HG03095 (cell line): ENCODE measurements around the gene PDGFRB.

Experiments used
- ATAC-seq: cut with Tn5 transposase; IDR thresholded peaks from one replicate; pipeline ENCODE4 v1.9.1; 2021; ENCODE audit warnings: moderate library complexity; ENCODE audit not compliant: unreplicated experiment

Gene PDGFRB

GRCh38 chr5:150147670-150148069 lies 8.0 kb downstream of the PDGFRB start:
- ATAC-seq = no peak

DNA sequence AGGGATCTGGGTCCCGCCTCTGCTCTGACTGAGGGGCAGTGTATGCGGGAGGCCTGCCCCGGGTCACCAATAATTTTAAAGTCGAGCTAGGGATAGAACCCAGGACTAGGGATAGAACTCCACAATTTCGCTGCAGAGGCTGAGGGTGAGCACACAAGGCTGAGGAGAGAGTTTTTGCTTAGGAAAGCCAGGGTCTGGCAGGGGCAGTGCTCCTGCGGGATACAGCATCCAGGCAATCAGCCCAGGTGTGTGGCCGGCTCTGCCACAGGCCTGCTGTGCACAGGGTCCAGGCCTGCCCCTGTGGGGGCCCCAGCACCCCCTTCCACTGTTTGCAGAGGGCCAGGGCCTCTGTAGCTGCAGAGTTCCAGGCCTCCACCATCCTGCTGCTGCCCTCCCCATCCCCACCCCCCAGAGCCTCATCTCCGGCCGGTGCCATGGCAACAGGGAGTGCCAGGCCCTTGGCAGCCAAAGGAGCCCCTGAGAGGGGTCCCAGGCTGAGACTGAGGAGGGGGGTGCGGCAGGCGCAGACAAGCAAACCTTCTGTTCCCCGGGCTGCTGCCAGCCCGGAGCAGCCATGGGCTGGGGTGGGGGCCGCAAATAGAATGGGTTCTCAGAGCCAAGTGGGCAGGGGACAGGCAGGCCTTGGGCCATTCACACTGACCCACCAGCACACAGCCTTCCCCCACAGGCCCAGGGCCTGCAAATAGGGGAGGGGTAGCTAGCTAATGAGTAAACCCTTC lies 8.6 kb downstream of the PDGFRB start:
- no peak for ATAC-seq

- no peak for ATAC-seq
Measured at GRCh38 chr5:150146235-150146634, 9.4 kb downstream of the PDGFRB start.

DNA sequence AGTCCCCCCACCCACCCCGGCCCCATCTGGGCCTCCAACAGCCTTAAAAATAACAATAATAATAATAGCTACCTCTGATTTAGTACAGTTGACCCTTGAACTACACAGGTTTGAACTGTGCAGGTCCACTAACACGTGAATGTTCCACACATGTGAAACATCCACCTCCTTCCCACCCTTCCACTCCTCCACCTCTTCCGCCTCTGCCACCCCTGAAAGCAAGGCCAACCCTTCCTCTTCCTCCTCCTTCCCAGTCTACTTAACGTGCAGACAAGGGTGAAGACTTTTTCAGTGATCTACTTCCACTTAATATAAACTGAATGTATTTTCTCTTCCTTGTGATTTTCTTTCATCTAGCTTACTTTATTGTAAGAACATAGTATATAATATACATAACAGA lies 10.8 kb downstream of the PDGFRB start:
- ATAC-seq = no peak

DNA sequence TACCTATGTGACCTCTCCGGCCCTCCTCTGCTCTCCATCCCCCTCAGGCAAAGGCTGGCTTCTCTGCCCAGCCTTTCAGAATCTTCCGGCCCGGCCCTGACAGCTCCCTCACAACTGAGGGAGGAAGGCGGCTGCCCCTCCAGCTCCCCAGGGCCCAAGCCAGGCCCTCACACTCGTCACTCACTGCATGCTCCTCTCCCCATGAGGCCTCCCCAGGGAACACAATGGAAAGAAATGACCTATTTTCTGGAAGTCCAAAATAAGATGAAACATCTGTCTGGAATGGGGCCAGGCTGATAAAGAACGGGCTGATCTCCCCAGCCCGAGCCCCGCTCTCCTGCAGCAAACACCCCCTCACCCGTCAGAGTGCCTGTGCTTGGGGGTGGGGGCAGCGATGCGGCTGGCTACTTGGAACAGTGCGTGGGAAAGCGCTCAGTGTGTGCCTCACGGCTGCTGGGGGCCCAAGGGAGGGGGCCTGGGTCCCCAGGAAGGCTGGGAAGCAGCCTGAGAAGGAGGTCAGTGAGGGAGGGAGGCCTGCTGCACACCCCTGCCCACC lies 11.3 kb downstream of the PDGFRB start:
- no peak for ATAC-seq

DNA sequence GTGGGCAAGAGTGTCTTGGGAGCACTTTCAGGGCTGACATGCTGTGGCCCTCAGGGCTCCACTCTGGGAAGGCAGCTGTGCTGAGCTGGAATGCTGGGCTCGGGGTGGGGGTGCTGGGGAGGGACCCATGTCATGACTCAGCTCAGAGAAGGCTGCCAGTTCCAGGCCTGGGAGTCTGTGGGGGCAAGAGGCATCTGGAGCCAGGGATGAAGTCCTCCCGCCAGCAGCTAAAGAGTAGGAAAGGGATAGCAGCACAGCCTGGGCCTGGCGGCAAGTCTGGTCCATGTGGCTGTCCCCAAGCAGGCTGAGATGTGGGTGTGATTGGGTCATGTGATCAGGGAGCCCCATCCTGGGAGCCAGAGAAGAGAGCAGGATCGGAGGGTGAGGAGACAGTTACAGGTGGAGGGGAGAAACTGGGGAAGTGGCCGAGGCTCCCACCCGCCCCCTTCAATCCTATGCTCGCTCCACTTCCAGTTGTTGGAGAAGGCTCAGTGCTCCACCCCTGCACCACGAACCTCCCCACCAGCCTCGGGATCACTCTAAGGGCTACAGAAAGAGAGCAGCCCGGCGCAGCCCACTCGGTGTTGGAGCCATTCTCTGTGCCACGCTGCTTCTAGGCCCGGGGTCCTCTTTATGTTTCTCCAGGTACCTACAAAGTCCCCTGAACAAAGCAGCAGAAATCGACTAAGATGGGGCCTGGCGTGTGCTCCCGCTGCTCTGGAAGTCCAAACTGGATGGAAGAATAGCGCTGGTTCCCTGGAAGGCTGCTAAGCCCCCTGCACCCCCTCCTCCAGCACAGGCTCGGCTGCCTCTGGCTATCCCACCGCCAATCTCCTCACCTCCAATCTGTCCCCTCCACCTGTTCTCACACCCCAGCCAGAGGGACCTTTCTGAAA lies 12.0 kb downstream of the PDGFRB start:
- ATAC-seq = no peak

GRCh38 chr5:150142959-150143349 lies 12.7 kb downstream of the PDGFRB start:
- ATAC-seq = no peak

DNA sequence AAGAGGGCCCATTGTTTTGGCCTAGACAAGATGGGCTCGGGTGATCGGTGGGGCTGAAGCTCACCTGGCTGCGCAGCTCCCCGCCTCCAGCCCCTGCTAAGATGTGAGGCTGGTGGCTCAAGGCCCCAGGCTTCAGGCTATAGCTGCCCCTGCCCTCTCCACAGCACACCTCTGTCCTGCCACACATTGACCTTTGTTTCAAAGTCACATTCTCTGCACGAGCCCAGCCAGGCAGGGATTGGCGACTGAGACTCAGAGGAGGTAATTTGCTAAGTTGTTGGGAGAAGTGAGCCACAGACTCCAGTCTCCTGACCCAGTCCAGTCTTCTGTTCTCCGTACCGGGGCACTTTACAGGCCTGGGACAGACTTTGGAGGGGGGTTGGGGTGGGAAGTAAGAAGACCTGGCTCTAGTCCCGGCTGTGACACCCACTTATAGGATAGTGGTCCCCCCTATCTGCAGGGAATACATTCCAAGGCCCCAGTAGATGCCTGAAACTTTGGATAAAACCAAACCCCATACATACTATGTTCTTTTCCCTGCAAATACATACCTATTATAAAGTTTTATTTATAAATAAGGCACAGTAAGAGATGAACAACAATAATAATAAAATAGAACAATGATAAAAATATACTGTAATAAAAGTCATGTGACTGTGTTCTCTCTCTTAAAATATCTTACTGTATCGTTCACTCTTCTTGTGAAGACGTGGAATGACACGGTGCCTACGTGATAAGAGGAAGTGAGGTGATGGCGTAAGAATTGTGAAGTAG lies 13.3 kb downstream of the PDGFRB start:
- ATAC-seq = no peak

DNA sequence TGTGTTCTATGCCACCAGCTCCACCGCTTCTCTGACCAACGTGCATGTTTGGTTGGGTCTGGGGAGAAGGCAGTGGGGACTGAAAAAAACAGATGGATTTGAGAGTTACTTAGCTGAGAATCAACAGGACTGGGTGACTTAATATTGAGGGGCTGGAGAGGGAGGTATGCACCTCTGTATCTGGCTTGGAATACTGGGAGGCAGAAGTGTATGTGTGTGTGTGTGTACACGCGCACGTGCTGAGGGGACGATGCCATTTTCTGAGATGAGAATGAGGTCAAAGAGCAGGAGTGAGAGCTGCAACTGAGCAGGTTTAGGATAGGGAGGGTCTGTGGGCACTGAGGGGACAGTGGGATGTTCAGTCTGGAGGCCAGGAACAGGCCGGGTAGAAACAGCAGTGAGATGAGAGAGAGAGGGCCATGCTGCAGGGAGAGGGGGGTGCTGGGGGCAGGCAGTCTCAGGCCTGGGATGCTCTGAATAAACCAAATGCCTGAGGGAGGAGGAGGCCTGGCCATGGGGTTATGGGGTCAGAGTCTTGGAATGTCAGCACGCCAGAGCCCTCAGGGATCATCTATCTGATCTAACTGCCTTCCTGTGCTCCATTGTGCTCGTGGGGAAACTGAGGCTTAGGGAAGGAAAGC lies 14.0 kb downstream of the PDGFRB start:
- no peak for ATAC-seq

GRCh38 chr5:150140830-150141229 lies 14.8 kb downstream of the PDGFRB start:
- ATAC-seq = no peak

GRCh38 chr5:150139334-150139733 lies 16.3 kb downstream of the PDGFRB start:
- no peak for ATAC-seq

GRCh38 chr5:150138551-150139265 lies 16.9 kb downstream of the PDGFRB start:
- ATAC-seq = no peak

- no peak for ATAC-seq
Measured at GRCh38 chr5:150137997-150138396, 17.6 kb downstream of the PDGFRB start.

- ATAC-seq = no peak
Measured at GRCh38 chr5:150137168-150137957, 18.3 kb downstream of the PDGFRB start.

DNA sequence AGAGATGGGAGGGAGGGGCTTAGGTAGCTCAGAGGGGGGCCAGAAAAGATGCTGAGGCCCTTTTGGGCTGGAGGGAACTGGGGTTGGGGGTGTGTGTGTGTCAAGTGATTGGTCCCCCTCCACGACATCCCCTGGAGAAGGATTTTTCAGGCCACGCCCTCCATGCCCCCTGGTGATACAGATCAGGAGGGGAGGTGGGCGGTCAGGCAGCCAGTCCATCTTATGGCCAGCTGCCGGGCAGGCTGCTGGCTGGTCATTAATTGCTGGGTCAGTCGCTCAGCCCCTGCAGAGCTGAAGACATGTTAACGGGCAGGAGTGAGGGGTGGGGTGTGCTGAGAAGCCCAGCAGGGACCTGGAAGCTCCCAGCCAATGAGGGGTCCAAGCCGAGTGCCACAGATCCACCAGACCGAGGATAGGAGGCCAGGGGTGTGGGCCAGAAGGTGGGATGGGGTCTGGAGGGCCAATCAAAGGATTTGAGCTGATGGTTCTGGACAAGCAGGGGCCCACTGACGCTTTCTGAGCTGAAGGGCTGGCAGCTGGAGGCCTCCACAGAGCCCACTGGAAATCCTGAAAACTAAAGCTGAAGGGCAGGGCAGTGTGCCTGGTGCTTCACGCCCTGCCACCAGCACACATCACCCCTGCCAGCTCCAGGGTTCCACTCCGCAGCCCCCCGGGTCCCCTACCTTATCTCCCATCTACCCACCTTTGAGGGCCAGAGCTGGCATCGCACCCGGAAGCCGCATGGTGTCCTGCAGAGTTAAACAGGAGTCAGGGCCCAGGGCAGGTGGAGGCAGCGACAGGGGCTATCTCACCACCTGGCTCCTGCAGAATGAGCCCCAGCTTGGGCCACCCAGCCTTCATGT lies 19.1 kb downstream of the PDGFRB start:
- no peak for ATAC-seq

DNA sequence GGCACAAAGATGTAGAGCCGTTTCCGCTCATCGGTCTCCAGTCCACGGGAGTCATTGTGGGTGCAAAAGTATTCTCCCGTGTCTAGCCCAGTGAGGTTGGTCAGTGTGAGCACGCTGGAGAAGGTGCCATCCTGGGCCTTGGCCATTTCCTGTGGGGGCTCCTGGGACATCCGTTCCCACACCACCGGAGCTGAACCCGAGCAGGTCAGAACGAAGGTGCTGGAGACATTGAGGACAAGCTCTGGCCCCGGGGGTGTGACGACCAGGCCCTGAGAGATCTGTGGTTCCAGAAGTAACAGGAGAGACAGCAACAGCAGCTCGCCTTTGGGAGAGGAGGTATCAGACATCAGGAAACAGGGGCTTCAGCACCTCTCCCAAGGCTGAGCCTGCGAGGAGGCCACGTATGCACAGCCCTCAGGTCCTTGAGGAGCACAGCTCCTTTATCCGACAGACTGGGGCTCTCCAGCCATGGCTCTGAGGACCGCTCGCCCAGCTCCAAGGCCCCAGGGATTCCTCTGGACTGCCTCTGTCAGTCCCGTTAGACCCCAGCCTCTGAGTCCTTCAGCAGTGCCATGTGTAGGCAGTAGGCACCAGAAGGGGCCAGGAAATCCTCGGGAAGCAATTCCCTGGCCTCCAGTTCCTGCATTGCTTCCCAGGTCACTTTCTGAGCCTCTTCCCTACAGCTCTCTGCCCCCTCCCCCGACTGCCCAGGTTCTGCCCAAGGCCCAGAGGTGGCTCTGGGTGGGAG lies 19.9 kb downstream of the PDGFRB start:
- ATAC-seq = no peak

GRCh38 chr5:150134198-150134588 lies 21.5 kb downstream of the PDGFRB start:
- ATAC-seq = no peak
